NCI-H1930 (cell line): ENCODE data around the gene CDC20.
A peak's percentile ranks its signal among the peaks of the same experiment; 100 is the strongest.
"Not testable (repeated sequence)": the region's sequence is repeated elsewhere in the genome, so short reads cannot be mapped to it uniquely, and the experiment has no call there.

ENCODE experiments used
- DNase-seq, 2 experiments: peaks; one replicate each; lab custom pipeline; 2025; lab: John Stamatoyannopoulos, UW

The CDC20 gene

DNA sequence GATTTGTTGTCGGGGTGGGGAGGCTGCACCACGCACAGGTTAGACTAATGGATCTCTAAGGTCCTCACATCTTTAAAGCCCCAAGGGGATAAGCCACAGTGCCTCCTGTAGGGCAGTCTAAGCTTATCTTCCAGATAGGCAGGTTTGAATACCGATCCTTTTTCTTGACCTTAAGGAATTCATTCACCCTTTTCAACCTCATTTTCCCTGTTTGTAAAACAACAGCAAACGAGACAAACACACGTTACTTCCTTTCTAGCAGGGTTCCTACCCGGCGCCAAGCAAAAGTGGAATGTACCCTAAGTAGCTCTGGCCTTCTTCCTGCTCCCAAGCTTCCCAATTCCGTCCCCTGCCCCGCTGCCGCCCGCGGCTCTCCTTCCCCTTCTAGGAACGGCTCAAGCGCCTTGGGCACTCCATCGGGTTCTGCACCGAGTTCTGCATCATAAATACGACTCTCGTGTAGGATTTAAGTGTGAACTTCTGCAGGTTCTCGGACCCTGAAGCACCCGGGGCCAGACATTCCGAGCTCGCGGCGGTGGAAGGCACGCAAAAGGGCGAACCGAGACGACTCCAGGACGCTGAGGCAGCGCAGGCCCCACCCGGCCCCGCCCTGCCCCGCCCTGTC, 548 bp upstream of the CDC20 start:
- peak; percentile 9 to 45 for DNase-seq

DNA sequence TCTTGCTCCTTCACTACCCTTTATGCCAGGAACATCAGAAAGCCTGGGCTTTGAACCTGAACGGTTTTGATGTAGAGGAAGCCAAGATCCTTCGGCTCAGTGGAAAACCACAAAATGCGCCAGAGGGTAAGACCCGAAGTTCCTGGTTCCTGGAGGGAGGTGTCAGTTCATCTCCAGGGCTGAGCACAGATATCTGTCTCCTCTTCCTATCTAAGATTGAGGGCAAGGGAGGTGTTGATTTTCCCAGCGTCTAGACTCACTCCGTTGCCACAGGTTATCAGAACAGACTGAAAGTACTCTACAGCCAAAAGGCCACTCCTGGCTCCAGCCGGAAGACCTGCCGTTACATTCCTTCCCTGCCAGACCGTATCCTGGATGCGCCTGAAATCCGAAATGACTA, 915 bp downstream of the CDC20 start:
- DNase-seq, result no peak

DNA sequence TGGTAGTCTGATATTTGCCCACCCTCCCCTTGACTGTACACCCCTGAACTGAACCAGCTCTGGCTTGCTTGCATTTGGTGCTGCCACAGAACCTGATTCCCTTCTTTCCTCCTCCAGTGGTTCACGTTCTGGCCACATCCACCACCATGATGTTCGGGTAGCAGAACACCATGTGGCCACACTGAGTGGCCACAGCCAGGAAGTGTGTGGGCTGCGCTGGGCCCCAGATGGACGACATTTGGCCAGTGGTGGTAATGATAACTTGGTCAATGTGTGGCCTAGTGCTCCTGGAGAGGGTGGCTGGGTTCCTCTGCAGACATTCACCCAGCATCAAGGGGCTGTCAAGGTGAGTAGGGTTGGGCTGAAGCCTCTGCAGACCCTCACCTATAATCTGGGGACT, 1.8 kb downstream of the CDC20 start:
- no peak for DNase-seq

DNA sequence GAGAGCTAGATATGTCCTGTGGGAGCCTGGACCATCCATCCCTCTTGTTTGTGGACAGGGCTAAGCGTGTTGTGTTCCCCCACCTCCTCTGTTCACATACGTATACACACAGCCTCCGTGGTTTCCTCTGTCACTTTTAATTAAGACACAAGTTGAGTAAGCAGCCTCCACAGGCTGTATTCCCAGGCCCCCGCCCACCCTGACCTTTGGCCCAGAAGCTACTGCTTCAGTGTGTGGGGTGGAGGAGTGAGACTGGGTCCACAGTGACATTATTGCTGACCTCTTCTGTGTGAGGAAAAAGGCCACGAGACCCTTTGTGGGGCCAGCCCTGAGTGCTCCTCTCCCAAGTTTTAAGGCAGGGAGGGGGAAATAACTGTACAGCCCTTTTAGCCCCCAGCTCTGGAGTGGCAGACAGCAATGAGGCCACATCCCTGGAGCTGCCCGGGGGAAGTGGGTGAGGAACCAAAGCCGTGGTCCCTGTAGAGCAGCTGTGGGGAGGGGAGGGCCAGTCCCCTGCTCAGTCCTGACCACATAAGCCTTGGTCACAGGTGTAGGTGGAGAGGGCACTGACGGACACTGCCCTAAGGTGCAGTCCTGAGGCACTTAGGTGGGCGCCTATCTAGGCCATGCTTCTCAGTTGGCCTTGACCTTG, 4.6 kb downstream of the CDC20 start:
- no peak for DNase-seq

DNA sequence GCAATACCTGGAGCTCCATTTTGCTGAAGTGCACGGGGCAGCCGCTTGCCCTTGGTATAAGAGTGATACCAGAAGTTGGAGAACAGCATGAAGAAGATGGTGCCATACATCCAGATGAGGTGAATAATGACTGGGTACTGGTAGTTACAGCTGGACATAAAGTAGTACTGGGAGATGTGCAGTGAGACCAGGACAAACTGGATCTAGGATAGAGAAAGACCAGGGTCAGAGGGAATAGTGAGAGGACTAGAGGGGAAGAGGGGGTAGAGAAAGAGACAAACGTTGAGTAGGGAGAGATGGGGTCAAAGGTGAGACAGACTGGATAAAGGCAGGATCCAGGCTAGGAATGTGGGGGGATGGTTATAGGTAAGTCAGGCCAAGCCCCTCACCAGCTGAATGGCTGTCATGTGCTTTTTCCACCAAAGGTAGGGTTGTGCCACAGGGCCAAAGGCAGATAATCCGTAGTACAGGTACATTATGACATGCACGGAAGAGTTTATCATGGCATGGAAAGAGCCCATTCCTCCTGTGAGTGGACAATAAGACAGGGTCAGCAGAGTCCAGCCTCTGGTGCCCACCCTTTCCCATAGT, 5.2 kb downstream of the CDC20 start:
- DNase-seq, result no peak

DNA sequence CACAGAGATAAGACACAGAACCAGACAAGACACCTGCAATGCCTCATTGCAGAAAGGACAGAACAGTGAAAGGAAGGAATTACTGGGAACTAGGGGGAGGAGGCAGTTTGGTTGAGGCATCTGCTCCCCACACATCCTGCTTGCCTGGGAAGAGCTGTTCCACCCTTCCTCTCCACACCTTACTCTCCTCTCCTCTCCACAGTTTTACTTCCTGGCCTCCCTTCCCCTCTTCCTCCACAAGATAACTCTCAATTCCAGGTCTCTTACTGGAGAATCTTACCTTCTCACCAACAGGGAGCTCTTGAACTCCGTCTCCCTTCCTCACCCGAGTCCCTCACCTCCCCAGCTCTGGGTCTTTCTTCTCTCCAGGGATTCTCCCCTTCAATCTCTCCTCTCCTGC, 6.9 kb downstream of the CDC20 start:
- no peak for DNase-seq

DNA sequence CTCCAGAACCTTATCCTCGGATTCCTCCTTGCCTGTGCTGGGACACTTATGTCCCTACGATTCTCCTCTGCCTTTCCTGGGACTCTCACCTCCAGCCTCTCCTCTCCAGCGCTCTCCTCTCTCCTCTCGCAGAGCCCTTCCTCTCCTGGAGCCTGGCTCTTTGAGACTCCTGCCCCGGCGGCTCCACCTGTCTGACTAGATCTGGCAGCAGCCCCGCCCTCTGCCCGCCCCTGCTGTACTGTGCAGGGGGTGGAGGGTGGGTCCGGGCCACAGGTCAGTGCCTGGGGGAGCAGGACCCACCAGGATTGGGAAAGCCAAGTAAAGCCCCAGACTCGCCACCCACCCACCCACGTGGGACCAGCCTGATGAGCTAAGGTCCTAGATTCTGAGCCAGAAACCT, 7.4 kb downstream of the CDC20 start:
- no peak for DNase-seq

DNA sequence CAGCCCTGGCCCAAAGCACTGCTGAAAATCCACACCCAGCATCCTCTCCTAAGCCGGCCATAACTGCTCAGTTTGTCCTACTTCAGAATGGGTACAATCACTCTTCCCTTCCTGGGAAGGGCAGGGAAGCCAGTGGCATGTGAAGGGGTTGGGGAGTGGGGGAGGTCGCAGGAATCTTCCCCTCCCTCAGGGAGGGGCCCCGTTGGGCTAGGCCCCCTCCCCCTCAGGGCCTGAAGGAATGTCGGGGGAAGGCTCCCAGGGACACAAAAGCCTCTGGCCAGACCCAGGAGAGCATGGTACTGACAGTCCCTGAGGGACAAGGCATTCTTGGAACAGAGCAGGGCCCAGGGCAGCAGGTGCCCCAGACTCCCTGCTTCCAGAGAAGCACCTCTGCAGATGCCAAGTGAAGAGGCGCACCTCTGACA, 7.8 kb downstream of the CDC20 start:
- DNase-seq, result no peak

DNA sequence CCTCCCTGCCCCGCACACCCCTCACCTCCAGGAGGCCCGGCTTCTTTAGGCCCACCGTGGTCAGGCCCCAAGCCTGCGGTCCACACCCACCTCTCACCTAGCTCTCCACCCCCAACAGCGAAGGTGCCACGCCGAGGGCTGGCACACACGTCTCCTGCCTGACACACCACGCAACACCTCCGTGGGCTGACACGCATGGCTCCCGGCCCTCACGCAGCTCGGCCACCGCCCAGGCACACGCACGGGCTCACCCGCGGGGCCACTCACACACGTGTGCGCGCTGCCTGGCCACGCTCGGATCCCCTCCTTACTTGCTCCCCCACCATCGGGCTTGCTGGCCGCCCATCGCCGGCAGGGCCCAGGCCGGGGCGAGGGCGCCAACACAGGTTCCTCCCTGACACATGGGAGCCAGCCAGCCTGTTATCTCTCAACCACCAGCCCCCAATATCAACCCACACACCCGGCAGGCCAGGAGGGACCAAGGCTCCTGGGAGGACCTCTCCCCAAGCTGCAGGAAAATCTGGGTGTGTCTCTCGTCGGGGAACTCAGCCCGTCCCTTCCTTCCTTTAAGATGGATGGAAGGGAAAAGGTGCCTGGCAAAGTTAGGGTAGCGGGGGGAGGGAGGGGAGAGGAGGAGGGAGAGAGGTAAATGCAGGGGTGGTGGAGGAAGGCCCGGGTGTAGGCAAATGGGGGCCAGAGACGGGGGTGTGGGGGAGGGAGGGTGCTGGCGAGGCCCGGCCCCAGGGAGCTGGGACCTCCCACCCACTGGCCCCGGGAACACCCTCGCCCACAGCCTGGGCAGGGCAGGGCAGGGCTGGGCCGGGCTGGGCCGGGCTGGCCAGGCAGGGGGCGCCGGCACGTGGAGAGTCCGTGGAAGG, 8.5 kb downstream of the CDC20 start:
- DNase-seq, result no peak

DNA sequence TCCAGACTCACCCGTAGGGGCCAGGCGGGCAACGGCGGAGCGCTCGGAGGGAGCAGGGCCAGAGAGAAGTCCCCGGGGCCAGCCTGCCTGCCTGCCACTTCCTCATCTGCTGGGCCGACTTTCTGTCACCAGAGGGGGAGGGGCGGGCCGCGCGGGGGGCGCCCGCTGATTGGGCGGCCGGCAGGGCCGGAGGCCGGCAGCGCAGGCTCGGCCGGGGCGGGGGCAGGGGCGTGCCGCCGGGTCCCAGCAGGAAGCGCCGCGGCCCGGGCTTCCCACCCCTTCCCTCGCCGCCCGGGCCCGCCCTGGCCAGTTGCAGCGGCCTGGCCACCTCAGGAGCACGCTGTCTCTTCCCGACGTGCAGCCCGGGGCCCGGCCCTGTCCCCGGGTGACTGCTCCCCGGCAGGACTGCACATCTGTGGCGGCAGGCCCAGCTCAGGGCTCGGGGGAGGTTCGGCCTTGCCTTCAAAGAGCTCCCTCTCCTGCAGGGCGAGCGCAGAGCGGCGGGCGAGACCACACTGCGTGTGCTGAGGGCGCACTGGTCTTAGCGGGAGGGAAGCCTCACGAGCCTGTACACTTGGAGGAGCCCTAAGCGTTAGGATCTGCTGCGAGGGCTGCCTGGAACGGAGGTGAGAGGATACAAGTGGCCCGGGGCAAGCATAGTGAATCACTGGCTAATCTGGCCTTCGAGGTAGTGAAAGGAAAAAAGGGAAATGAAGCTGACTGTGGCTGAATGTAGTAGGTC, 9.3 kb downstream of the CDC20 start, which contains the start of gene ELOVL1:
ELOVL1 (minus strand) TSS at position 108 of the 742 bp plus-strand sequence. CDS start 2,402 bp downstream, outside the sequence.
- peak; percentile 63 to 76 for DNase-seq

DNA sequence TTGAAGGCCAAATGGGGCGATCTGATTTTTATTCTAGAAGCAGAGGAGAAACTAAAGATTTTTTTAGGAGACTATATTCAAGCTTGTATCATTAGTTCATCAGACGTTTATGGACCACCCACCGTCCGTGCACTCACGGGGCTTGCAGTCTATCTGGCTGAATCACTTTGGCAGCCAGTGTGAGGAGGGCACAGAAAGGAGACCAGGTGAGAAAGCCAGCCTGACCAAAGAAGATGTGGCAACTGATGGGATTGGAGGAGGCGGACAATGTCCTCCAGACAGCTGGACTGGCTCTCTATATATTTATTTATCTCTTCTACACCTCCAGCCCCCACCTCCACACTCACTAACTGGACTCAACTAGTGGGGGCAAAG, 9.9 kb downstream of the CDC20 start:
- no peak for DNase-seq

DNA sequence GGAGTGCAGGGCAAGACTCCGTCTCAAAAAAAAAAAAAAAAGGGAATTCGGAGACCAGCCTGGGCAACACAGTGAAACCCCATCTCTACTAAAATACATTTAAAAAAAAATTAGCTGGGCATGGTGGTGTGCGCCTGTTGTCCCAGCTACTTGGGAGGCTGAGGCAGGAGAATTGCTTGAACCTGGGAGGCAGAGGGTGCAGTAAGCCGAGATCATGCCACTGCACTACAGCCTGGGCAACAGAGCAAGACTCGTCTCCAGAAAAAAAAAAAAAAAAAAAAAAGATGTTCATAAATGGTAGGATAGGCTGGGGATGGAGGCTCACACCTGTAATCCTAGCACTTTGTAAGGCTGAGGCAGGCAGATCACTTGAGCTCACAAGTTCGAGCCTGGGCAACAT, 11.0 kb downstream of the CDC20 start:
- DNase-seq, result not testable (repeated sequence)

DNA sequence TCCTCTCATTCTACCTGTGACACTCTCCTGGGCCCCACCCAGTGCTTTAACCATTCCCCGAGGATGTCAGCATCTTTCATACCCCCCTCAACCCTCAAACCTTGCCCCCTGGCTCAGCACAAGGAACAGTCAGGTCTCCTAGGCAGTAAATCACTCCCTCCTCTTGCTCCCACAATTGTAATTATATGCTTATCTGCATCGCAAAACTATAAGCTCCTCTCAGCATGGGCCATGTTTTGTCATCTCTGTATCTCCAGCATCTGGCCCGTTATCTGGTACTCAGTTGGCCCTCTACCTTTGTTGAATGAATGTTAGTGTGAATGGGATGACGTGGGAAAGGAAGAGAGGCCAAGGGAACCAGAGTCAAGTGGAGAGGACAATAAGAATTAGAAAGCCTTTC, 11.8 kb downstream of the CDC20 start:
- DNase-seq, result no peak

DNA sequence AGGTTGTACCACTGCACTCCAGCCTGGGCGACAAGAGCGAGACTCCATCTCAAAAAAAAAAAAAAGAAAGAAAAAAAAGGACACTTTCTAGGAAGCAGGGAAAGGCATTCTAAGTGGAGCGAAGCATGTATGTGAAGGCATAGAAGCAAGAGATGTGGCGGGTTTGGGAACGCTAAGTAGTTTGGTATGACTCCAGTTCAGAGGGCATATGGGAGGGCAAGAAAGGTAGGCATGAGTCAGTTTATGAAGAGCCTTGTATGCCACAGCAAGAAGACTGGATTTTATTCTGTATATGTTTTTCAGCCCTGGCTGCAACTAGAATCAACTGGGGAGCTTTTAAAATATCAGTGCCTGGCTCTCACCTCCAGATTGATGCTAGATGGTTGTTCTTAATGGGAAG, 13.4 kb downstream of the CDC20 start:
- DNase-seq, result no peak

DNA sequence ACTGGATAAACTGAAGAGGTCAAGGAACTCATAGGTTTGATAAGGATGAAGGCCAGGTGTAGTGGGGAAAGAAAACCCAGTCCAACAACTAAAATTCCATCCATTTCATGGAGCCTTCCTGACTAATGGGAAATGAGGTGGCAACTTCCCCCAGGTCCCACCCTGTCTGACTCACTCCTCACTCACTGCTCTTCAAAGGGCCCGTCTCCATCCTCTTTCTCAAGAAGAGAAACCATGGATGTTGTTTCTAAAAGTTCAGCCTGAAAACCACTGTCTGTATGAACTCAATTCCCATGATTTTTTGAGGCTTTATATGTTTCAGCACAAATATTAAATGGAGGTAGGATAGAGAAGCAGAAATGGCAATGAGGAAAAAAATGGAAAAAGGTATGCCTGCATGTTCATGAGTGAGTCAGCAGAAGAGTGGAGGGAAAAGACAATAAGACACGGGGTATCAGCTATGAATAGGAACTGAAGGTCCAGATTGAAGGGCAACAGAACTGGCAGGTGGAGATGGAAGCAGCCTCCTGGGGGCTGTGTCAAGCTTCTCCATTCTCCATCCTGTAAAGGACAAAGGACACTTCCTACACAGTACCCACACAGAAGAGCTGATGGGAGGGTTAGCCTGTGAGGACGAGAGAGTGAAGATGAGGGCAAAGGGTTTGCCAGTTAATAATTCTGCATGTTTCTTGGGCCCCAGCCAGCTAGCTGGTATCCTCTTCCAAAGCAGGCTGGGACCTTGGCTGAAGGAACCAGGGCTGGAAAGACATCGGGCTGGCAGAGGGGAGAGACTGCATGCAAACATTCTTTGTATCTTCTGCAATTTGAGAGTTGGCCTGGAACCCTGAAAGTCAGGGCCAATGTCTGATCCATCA, 14.5 kb downstream of the CDC20 start:
- DNase-seq, result no peak

DNA sequence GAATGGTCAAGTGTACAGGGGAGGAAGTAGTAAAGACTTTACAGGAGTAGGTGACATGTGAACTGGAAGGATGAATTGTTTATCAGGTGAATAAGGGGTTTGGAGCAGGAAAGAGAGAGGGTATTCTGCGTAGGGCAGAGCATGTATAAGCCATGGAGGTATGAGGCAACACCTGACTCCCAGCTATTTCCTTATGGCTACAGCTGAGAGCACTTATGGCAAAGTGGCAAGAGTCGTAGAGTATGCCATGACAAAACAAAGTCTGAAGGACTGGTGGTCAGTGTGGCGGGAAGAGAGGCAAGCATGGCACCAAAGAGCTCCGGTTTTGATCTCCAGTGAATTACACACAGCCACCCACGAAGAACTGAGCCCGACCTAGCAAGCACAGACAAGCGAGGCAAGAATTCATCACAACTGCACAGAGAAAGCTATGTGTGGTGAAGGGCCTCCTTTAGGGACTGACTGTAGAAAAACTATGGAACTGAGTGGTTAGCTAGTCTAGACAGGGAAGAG, 18.0 kb downstream of the CDC20 start:
- no peak for DNase-seq

DNA sequence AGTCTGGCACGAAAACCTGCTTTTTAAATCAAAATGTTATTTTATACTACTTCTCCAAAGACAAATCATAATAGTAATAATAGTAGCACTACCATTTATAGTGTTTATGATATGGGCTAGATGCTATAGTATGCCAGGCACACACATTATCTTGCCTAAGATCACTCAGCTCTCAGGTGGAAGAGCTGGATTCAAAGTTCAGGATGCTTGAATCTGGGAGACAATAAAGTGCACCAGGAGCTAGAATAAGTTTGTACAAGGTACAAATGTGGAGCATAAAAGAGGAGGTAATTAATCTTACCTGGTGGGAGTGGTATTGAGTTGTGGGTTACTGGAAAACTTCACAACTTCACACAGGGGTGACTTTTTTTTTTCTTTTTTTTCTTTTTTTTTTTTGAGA, 19.1 kb downstream of the CDC20 start:
- DNase-seq, result no peak

DNA sequence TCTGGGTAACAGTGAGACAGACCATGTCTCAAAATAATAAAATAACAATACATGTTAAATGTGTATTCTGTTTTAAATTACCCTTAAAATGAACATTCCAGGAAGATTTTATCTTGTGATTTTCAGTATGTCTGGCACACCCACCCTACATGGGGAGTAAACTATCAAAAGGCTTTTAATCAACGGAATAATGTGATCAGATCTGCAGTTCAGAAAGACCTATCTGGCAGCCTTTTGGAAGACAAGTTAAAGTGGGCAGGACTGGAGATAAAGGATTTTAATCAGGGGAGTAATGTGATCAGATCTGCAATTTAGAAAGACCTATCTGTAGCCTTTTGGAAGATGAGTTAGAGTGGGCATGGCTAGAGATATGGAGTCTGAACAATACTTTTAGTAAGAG, 20.7 kb downstream of the CDC20 start:
- DNase-seq, result no peak

DNA sequence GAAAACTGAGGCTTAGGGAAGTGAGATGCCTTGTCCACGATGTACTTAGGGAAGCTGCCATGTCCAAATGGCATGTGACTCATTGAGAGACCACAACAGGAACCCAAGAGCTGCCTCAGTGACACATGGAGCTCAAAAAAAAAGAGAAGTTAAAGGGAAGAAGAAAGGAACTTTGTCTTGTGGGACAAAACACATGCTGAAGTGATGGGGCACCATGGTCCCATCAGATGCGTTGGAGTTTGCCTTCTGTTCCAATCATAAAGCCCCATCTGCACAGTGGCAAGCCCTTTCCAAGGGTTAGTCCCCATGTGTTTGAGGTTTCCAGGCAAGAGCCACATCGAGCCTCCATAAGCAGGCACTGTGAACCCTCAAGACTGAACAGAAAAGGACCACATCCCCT, 22.8 kb downstream of the CDC20 start:
- DNase-seq, result no peak

DNA sequence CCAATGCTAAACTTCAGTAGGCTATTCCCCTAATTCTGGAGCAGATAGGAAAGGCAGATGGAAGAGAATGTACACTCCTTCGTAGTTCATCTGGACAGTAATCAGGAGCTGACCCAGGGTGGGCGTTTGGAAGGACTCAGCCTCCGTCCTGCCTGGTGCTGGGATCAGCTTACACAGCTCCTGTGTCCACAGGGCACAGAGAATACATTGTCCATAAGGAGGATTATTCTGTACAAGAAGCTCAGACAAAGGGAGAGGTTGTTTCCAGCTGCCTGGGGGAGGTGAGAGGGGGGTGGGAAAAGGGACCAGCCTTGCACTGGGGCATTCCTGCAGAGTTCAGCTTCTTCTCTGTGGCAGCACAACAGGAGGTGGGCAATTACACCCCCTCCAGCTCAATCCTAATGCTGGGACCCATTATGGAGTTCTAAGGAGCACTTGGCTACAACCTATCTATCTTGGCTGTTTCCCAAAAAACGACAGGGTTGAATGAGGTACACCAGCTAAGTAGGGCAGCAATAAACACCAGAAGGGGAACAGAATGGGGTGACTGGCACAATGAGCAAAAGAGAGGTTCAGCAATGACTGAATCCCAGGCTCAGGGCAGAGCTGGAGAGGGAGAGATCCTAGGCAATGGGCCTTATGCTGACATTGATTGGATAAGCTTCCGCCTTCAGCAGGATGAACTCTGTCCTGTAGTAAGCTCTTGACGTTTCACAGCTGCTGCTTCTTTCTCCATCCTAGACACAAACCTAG, 23.4 kb downstream of the CDC20 start:
- DNase-seq, result no peak
